Measurements from ENCODE around the gene GP1BA. TPM values are rescaled to one million over a fixed set of nuclear protein-coding genes. Genes with fewer than 3 reads are reported as not detected.
A peak's percentile ranks its signal among the peaks of the same experiment; 100 is the strongest.

Gene GP1BA
- total RNA-seq, 1 donor: 2.2 TPM

GRCh38 chr17:4970273-4970672, 38.2 kb downstream of the GP1BA start:
- DNase-seq (ENCODE audit: low read depth in 2 of 3, low spot score in 2 of 3): no peak

GRCh38 chr17:4971826-4972225, 39.7 kb downstream of the GP1BA start:
- no peak for DNase-seq (ENCODE audit: low read depth in 2 of 3, low spot score in 2 of 3)

DNA sequence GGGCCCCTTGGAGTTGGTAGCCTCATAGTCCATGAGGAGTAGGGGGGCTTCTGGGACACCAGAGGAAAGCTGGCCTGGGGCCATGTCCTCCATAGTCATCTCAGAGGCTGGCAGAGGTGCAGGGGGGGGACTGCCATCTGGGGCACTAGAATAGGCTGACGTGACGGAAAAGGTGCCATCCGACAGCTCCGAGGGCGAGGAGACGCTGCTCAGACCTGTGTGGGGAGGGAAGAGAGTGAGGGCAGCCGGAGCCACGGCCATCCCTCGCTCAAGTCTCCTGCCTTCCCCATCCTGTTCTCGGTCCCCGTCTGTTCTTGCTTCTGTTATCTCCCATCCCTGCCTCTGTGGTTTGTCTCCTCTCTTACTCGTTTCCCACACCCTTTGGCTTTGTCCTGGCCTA, 40.2 kb downstream of the GP1BA start:
- no peak for DNase-seq (ENCODE audit: low read depth in 2 of 3, low spot score in 2 of 3)

DNA sequence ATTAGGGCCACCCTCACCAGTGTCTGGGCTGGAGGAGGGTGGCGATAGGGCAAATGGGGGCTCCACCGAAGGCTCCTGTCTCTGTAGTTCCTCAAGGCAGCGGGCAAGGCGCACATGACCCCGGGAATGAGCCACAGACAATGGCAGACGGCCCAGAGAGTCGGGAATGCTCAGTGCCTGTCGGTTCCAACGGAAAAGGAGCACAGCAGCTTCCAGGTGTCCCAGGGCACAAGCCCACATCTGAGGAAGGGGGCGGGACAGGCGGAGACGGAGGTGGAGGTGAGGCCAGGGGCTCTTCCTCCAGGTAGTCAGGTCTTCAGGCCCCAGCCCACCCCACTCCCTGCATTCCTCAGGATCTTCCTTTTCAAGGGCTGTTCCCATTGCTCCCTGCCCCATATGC, 40.7 kb downstream of the GP1BA start:
- no peak for DNase-seq (ENCODE audit: low read depth in 2 of 3, low spot score in 2 of 3)

GRCh38 chr17:4973256-4974114, 41.4 kb downstream of the GP1BA start:
- DNase-seq (ENCODE audit: low read depth in 2 of 3, low spot score in 2 of 3): no peak

GRCh38 chr17:4974115-4974670, 42.1 kb downstream of the GP1BA start:
- no peak for DNase-seq (ENCODE audit: low read depth in 2 of 3, low spot score in 2 of 3)

- DNase-seq (ENCODE audit: low read depth in 2 of 3, low spot score in 2 of 3): peak in 2 of 3 donors; percentile 61 to 68
These were observed 46.6 kb downstream of the GP1BA start for GRCh38 chr17:4978726-4979125.

- DNase-seq (ENCODE audit: low read depth in 2 of 3, low spot score in 2 of 3): peak in 2 of 3 donors; percentile 63 to 79
These were observed 48.7 kb downstream of the GP1BA start for GRCh38 chr17:4980644-4981216.

DNA sequence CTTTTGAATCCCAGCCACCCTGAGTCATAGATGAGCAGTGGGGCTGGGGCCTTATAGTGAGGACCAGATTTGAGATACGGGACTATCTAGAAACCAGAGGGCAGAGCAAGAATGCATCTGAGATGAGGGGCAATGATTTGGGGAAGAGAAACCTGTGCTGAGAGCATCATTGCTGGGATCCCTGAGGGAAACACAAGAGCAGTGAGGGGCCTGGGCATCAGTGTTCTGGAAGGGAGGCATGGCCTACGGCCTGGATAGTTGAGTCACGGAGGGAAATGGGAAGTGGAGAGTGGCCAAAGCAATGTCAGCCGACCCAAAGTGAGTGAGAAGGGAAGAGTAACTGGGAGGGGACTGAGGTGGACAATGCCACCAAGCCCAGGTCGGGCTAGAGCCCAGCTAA, 50.2 kb downstream of the GP1BA start:
- no peak for DNase-seq (ENCODE audit: low read depth in 2 of 3, low spot score in 2 of 3)

Small RNAs within 50 kb of the gene (small RNA-seq; reads per million reads assigned to genes)
- gene MIR6864 (not detected), gene MIR6865 (not detected)

Other genes starting within 250 kb of the GP1BA start
- 52.5 TPM for gene PELP1, start 228.1 kb upstream of the GP1BA start, total RNA-seq
- 63.0 TPM for gene ARRB2, start 221.6 kb upstream of the GP1BA start, total RNA-seq
- gene MED11, start 200.8 kb upstream of the GP1BA start, total RNA-seq: 12.9 TPM
- gene ZMYND15, start 192.4 kb upstream of the GP1BA start, total RNA-seq: under 0.01 TPM
- 0.27 TPM for gene CXCL16, start 192.3 kb upstream of the GP1BA start, total RNA-seq
- not detected for gene TM4SF5, start 160.4 kb upstream of the GP1BA start, total RNA-seq
- not detected for gene VMO1, start 145.9 kb upstream of the GP1BA start, total RNA-seq
- not detected for gene GLTPD2, start 143.3 kb upstream of the GP1BA start, total RNA-seq
- gene PSMB6, start 136.1 kb upstream of the GP1BA start, total RNA-seq: 116 TPM
- gene PLD2, start 125.1 kb upstream of the GP1BA start, total RNA-seq: 5.9 TPM
- gene MINK1, start 98.9 kb upstream of the GP1BA start, total RNA-seq: 21.0 TPM
- gene C17orf107, start 32.7 kb upstream of the GP1BA start, total RNA-seq: 18.3 TPM
- 5.4 TPM for gene CHRNE, start 29.2 kb upstream of the GP1BA start, total RNA-seq
- 78.6 TPM for gene SLC25A11, start 7.8 kb downstream of the GP1BA start, total RNA-seq
- gene RNF167, start 8.0 kb downstream of the GP1BA start, total RNA-seq: 27.5 TPM
- 429 TPM for gene PFN1, start 16.3 kb downstream of the GP1BA start, total RNA-seq
- 2.4 TPM for gene ENO3, start 18.8 kb downstream of the GP1BA start, total RNA-seq
- gene SPAG7, start 35.5 kb downstream of the GP1BA start, total RNA-seq: 31.2 TPM
- 6.2 TPM for gene CAMTA2, start 55.4 kb downstream of the GP1BA start, total RNA-seq
- gene INCA1, start 65.2 kb downstream of the GP1BA start, total RNA-seq: not detected
- 1.1 TPM for gene KIF1C, start 65.7 kb downstream of the GP1BA start, total RNA-seq
- not detected for gene SLC52A1, start 103.1 kb downstream of the GP1BA start, total RNA-seq
- 1.3 TPM for gene ZFP3, start 146.2 kb downstream of the GP1BA start, total RNA-seq
- 4.8 TPM for gene ZNF232, start 179.6 kb downstream of the GP1BA start, total RNA-seq
- 2.2 TPM for gene USP6, start 183.8 kb downstream of the GP1BA start, total RNA-seq